ENCODE results near the gene SIM1. TPM values are rescaled to one million over a fixed set of nuclear protein-coding genes. Genes with fewer than 3 reads are reported as not detected.

The SIM1 gene
- total RNA-seq, 4 donors from 2014 or later = not detected

GRCh38 chr6:100404051-100404450 is 60.7 kb downstream of the SIM1 start:
- Histone ChIP-seq H3K27me3 (no peaks in the 10 kb centered on the region), H3K9me3 (no peaks in the 10 kb centered on the region), H3K4me3 (no peak overlapping the region), H3K36me3 (no peaks in the 10 kb centered on the region), H3K27ac (no peak overlapping the region), H3K4me1 (no peaks in the 10 kb centered on the region)
- no peak for TF ChIP-seq POLR2A (IDR thresholded peaks at IDR 0.05)
- TF ChIP-seq CTCF (IDR thresholded peaks at IDR 0.05) = no peak
- no peak for TF ChIP-seq POLR2AphosphoS5 (IDR thresholded peaks at IDR 0.05)
- TF ChIP-seq EP300 (IDR thresholded peaks at IDR 0.05) = no peak
- no peak for ATAC-seq
- WGBS, 2 donors (ENCODE audit: low coverage in 1 of 2) = 53 to 58% methylated on average over 3 of the region's 3 CpGs

- Histone ChIP-seq H3K27ac (no peak overlapping the region), H3K4me1 (no peaks in the 10 kb centered on the region), H3K27me3 (no peaks in the 10 kb centered on the region), H3K36me3 (no peaks in the 10 kb centered on the region), H3K4me3 (no peak overlapping the region), H3K9me3 (no peaks in the 10 kb centered on the region)
- no peak for TF ChIP-seq POLR2AphosphoS5 (IDR thresholded peaks at IDR 0.05)
- TF ChIP-seq POLR2A (IDR thresholded peaks at IDR 0.05) = no peak
- ATAC-seq = no peak
- WGBS, 2 donors (ENCODE audit: low coverage in 1 of 2) = 91 to 93% methylated on average over 7 to 14 of the region's 23 CpGs
Measured at GRCh38 chr6:100393493-100393892, 71.2 kb downstream of the SIM1 start.

- no peak for TF ChIP-seq POLR2AphosphoS5 (IDR thresholded peaks at IDR 0.05)
- TF ChIP-seq EP300 (IDR thresholded peaks at IDR 0.05) = no peak
- TF ChIP-seq POLR2A (IDR thresholded peaks at IDR 0.05) = no peak
- TF ChIP-seq CTCF (IDR thresholded peaks at IDR 0.05) = no peak
- Histone ChIP-seq H3K9me3 (no peaks in the 10 kb centered on the region), H3K27ac (no peak overlapping the region), H3K36me3 (no peaks in the 10 kb centered on the region), H3K27me3 (no peaks in the 10 kb centered on the region), H3K4me1 (no peaks in the 10 kb centered on the region), H3K4me3 (no peak overlapping the region)
- ATAC-seq = no peak
- WGBS, 2 donors (ENCODE audit: low coverage in 1 of 2) = 75 to 92% methylated on average over 2 of the region's 2 CpGs
Measured at GRCh38 chr6:100392423-100392822, 72.3 kb downstream of the SIM1 start.

GRCh38 chr6:100388868-100389519 is 75.7 kb downstream of the SIM1 start:
- no peak for TF ChIP-seq POLR2A (IDR thresholded peaks at IDR 0.05)
- no peak for TF ChIP-seq CTCF (IDR thresholded peaks at IDR 0.05)
- no peak for TF ChIP-seq POLR2AphosphoS5 (IDR thresholded peaks at IDR 0.05)
- TF ChIP-seq EP300 (IDR thresholded peaks at IDR 0.05) = no peak
- ATAC-seq = no peak
- Histone ChIP-seq H3K36me3 (no peaks in the 10 kb centered on the region), H3K9me3 (no peaks in the 10 kb centered on the region), H3K4me1 (no peaks in the 10 kb centered on the region), H3K27ac (no peak overlapping the region), H3K4me3 (no peak overlapping the region), H3K27me3 (no peaks in the 10 kb centered on the region)
- 0 to 37% methylated on average over 1 to 3 of the region's 3 CpGs for WGBS, 2 donors (ENCODE audit: low coverage in 1 of 2)

- WGBS, 2 donors (ENCODE audit: low coverage in 1 of 2) = 47 to 73% methylated on average over 3 to 4 of the region's 5 CpGs
- Histone ChIP-seq H3K27me3 (no peaks in the 10 kb centered on the region), H3K4me3 (no peak overlapping the region), H3K36me3 (no peaks in the 10 kb centered on the region), H3K9me3 (no peaks in the 10 kb centered on the region), H3K4me1 (no peaks in the 10 kb centered on the region), H3K27ac (no peak overlapping the region)
- no peak for ATAC-seq
- TF ChIP-seq EP300 (IDR thresholded peaks at IDR 0.05) = no peak
- no peak for TF ChIP-seq POLR2A (IDR thresholded peaks at IDR 0.05)
- no peak for TF ChIP-seq POLR2AphosphoS5 (IDR thresholded peaks at IDR 0.05)
- no peak for TF ChIP-seq CTCF (IDR thresholded peaks at IDR 0.05)
Measured at GRCh38 chr6:100382767-100383195, 81.9 kb downstream of the SIM1 start.
